ENCODE measurements around the gene FHAD1. TPM values are rescaled to one million over a fixed set of nuclear protein-coding genes. Genes with fewer than 3 reads are reported as not detected.

FHAD1 gene
- total and polyA plus RNA-seq, 9 of the 15 experiments (the other 6 are each of a cell fraction or from before 2014, with no cell fraction given) = 0.32 to 2.1 (median 1.5) TPM; not detected in 1

- TF ChIP-seq AFF1 (IDR thresholded peaks at IDR 0.05; ENCODE audit: low read depth in 1 of 2, partially characterized antibody in 2 of 2) = no peak
- TF ChIP-seq ZBTB49 (CRISPR knock-in tag; IDR thresholded peaks at IDR 0.05; ENCODE audit: borderline replicate concordance) = no peak
- no peak for TF ChIP-seq MTF1 (CRISPR knock-in tag; IDR thresholded peaks at IDR 0.05; ENCODE audit: borderline replicate concordance)
- no peak for TF ChIP-seq ZNF143 (CRISPR knock-in tag; IDR thresholded peaks at IDR 0.05)
- TF ChIP-seq PHF8 (IDR thresholded peaks at IDR 0.05; ENCODE audit: borderline replicate concordance, low read length) = peak; percentile 77; the same call in 1 of the 2 replicates
- peak; percentile 98 for TF ChIP-seq GATAD2B (IDR thresholded peaks at IDR 0.05; ENCODE audit: borderline replicate concordance)
- no peak for TF ChIP-seq HDAC2 (IDR thresholded peaks at IDR 0.05)
- no peak for TF ChIP-seq ZNF668 (CRISPR knock-in tag; IDR thresholded peaks at IDR 0.05)
- no peak for TF ChIP-seq PTBP1 (IDR thresholded peaks at IDR 0.05; ENCODE audit: low read depth, low read length)
- TF ChIP-seq SMARCB1 (IDR thresholded peaks at IDR 0.05; ENCODE audit: insufficient read length, low read depth) = no peak
- TF ChIP-seq ZNF431 (CRISPR knock-in tag; IDR thresholded peaks at IDR 0.05) = no peak
- no peak for TF ChIP-seq RBM25 (IDR thresholded peaks at IDR 0.05; ENCODE audit: low read depth, low read length, severe bottlenecking)
- TF ChIP-seq SRSF1 (IDR thresholded peaks at IDR 0.05; ENCODE audit: low read depth, low read length) = no peak
- TF ChIP-seq SFPQ (IDR thresholded peaks at IDR 0.05; ENCODE audit: low read depth, low read length) = no peak
- TF ChIP-seq PHF20 (IDR thresholded peaks at IDR 0.05; ENCODE audit: partially characterized antibody) = no peak
- peak; percentile 36; the same call in 1 of the 2 replicates for TF ChIP-seq ATF7 (IDR thresholded peaks at IDR 0.05)
- no peak for TF ChIP-seq IRF2 (CRISPR knock-in tag; IDR thresholded peaks at IDR 0.05)
- TF ChIP-seq ZBTB12 (CRISPR knock-in tag; IDR thresholded peaks at IDR 0.05) = no peak
Observed at GRCh38 chr1:15409388-15410222, 162.6 kb downstream of the FHAD1 start, which contains the start of gene EFHD2 (continued).

Data from K562 (cell line).